Hepatocyte (in vitro differentiated cells): ENCODE results near the gene AGBL1.

Experiments
- CTCF ChIP-seq: fragments of 200-600 bp; sonication (generic); IDR thresholded peaks from 2 replicates; pipeline ENCODE4 v1.5.1; 2016; ENCODE audit warnings: antibody characterized with exemption, mild to moderate bottlenecking; ENCODE audit not compliant: poor library complexity
- EZH2phosphoT487 ChIP-seq: fragments of 200-600 bp; sonication (generic); IDR thresholded peaks from one replicate; pipeline ENCODE4 v1.6.1; 2018; ENCODE audit warnings: antibody characterized with exemption, mild to moderate bottlenecking, low read depth, moderate library complexity; ENCODE audit not compliant: unreplicated experiment, severe bottlenecking

- no peak for TF ChIP-seq CTCF
- no peak for TF ChIP-seq EZH2phosphoT487
Observed at GRCh38 chr15:86912661-86913060, 833.0 kb downstream of the AGBL1 start.
